ENCODE data around the gene TIMM44.
"Not testable (repeated sequence)": the region's sequence is repeated elsewhere in the genome, so short reads cannot be mapped to it uniquely, and the experiment has no call there.

TIMM44 gene

DNA sequence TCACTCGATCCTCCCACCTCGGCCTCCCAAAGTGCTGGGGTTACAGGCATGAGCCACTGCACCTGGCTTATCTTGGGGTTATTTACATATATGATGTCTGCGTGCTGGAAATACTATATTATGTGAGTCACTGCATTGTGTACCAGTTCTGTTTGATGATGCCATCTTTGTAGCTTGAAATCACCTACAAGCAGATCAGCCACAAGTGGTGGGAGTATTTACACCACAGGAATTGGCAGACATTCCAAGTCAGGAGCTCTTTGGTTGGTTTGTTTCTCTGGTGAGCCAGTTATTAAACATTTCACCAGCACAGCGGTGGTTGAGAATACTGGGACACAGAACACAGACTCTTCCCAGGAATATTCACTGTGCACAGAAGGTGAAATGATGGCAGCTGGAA is 4.5 kb upstream of the TIMM44 start:
- no peak for DNase-seq (ENCODE audit: low read depth)

DNA sequence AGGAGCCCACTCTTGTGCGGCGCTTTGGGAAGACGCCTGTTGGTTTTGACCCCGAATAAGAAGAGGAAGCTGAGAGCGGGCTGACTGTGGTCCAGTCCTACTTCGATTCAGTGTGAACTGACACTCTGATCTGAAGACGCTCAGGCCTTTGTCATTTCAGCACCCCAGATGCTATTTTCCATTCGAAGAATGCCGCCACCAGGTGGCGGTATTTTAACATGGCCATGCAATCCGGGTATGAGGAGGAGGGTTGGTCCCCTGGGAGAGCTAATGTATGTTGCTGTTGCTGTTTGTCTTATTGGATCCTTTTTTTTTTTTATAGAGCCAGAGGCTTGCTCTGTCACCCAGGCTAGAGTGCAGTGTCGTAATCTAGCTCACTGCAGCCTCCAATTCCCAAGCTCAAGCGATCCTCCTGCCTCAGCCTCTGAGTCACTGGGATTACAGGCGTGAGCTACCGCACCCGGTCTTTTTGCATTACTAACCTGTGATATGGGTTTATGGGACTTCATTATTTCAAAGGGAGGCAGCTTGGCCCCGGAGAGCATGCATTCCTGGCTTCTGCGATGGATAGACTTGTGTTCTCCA is 803 bp upstream of the TIMM44 start:
- peak; percentile 77 for DNase-seq (ENCODE audit: low read depth)

DNA sequence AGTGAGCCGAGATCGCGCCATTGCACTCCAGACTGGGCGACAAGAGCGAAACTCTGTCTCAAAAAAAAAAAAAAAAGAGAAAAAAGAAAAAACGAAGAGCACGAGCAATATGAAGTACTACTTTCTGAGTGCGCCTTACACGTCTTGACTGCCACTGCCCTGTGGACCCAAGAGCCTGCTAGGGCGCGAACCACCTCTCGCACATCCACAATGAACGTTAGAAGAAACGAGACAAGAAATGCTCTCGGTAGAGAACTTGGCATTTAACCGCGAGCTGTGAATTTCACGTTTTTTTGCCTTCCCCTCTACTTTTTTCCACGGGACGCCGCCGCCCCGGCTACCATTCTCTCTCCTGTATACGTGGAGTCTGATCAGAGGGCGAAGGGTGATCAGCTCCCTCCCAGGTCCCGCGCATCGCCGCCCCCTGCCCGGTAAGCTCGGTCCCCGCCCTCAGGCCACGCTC is 454 bp downstream of the TIMM44 start:
- DNase-seq (ENCODE audit: low read depth), result no peak

DNA sequence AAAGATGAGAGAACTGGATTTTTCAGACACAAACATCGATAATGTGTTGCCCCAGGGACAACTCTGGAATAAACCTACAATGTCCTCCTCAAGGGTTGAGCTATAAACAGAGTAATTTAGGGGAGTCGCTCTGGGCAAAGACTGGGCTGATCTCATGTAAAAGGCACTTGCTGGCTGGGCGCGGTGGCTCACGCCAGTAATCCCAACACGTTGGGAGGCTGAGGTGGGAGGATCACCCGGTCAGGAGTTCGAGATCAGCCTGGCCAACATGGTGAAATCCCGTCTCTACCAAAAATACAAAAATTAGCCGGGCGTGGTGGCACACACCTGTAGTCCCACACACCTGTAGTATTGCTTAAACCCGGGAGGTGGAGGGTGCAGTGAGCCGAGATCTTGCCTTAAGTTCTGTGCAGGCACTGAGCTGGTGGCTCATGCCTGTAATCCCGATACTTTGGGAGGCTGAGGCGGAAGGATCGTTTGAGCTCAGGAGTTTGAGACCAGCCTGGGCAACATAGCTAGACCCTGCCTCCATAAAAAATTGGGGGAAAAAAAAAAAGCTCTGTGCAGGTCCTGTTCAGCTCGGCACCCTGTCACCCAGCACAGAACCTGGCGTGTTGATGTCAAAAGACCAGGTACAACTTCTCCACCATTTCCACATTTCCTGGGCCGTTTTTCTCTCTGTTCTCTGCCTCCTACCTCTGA is 1.4 kb downstream of the TIMM44 start:
- no peak for DNase-seq (ENCODE audit: low read depth)

DNA sequence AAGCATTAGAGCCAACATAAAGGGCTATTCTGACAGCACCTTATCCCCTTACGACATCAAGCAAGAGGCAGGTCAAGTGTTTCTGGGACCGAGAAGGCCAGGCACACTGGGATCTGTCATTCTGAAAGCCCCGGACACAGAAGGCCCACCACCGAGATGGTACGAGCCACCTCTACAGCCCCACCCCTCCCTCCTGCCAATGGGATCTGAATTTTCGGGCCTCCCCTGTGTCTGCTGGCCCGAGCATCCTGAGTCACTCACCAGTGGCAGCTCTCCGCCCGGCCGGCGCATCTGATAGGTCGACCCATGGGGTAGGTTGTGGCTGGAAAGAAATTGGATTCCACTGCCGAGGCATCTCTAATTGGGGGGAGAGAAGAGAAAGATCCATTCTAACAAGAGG is 2.6 kb downstream of the TIMM44 start:
- DNase-seq (ENCODE audit: low read depth), result no peak

DNA sequence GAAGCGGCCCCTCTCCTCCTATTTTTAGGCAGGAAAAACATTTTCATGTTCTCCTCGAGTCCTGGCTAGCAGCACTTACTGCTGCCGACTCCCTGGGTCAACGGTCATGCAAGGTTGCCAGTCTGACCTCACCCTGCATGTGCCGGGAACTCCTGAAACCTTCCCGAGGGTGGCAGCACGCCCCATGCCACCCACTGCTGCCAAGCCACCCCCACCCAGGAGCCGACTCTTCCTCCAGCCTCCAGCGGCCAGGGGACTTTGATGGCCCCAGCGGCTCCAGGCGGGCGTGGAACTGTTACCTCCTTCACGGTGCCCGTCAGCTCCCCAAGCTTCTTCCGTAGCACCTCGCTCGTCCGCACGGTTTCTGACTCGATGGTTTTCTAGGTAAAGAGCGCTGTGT is 8.7 kb downstream of the TIMM44 start:
- no peak for DNase-seq (ENCODE audit: low read depth)

DNA sequence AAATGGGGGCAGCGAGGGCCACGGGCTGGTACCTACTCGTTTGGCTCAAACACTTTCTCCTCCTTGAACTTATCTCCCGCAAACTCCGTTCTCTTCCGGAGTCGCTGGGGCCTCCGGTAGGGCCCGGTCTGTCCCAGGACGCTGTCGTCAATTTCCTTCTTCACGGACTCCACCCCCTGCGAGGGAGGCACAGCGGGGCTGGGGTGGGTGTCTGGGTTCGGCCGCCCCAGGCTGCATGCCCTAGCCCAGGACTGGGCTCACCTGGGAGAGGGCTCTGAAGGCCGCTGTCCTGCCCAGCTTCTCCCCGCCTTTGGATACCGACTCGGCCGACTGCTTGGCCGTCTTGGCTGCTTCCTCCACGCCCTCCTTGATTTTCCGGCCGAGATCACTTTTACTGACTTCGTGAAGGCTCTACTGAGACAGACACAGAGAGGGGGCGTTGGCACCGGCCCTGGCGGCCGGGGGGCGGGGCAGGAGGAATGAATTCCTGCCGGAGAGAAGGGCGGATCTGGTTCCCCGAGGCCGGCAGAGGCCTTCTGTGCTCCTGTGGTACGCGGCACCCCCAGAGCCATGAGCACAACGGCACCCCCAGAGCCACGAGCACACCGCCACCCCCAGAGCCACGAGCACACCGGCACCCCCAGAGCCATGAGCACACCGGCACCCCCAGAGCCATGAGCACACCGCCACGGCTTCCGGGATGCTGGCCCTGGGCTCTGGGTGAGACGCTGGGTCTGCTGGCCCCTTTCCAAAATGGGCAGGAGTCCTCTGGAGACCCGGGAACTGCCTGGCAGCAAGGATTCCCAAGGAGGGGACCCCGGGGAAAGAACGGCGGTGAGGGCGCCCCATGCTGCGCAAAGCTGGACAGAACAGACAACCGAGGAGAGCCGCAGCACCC is 9.4 kb downstream of the TIMM44 start:
- DNase-seq (ENCODE audit: low read depth), result no peak

DNA sequence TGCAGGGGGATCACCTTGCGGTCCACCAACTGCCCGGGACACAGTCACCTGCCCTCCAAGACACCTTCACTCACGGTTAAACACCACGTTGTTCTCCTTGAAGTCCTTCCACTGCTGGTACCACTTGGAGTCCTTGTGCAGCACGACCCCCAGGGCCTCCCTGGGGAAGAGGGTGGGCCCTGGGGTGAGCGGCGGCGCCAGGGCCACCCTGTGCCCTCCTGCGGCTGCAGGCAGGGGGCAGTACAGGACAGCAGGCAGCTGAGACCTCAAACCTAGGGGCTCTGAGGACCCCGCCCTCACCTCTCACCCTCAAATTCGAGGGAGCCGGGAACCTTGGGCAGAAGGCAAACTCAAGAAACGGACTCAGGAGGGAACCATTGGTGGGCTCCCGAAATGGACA is 10.1 kb downstream of the TIMM44 start:
- no peak for DNase-seq (ENCODE audit: low read depth)

DNA sequence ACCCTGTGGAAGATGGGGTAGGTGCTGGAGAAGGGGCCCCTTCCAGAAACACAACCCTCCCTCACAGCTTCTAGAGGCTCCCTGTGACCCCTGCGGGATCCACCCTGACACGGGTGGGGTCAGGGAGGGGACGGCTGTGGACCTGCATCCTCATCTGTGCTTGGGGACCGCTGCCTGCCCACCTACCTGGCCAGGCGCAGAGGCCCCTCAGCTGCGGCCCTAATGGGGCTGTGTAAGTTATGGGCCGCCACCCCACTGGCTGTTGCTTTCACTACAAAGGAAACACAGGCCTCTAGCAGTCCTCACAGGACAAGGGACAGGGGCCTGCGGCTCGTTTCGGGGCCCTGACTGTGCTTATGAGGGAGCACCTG is 10.6 kb downstream of the TIMM44 start:
- no peak for DNase-seq (ENCODE audit: low read depth)

DNA sequence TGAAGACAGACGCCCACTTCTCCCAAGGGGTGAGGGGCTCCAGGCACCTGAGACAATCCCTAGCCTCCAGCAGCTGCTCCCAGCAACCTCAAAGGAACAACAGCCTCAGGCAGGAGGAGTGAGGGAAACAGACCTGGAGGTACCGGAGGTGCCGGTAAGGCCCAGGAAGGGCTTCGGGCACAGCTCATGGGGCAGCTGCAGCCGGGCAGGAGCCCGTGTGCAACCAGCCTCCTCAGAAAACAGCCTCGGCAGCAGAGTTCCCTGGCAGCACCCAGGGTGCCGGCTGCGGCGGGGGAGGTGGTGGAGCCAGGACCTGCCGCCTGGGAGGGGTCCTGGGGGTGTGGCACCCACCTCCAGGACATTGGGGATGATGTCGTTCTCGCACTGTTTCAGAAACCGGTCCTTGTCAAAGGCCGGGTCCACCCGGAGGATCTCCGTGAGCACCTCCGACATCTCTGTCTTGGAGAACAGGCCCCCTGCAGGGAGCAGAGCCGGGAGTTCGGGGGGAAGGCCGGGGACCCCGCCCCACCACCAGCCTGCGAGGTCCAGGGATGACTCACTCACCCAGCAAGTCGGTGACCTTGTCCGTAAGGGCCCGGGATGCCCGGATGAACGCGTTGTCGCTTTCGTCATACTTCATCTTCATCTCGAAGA is 11.1 kb downstream of the TIMM44 start:
- DNase-seq (ENCODE audit: low read depth), result no peak

DNA sequence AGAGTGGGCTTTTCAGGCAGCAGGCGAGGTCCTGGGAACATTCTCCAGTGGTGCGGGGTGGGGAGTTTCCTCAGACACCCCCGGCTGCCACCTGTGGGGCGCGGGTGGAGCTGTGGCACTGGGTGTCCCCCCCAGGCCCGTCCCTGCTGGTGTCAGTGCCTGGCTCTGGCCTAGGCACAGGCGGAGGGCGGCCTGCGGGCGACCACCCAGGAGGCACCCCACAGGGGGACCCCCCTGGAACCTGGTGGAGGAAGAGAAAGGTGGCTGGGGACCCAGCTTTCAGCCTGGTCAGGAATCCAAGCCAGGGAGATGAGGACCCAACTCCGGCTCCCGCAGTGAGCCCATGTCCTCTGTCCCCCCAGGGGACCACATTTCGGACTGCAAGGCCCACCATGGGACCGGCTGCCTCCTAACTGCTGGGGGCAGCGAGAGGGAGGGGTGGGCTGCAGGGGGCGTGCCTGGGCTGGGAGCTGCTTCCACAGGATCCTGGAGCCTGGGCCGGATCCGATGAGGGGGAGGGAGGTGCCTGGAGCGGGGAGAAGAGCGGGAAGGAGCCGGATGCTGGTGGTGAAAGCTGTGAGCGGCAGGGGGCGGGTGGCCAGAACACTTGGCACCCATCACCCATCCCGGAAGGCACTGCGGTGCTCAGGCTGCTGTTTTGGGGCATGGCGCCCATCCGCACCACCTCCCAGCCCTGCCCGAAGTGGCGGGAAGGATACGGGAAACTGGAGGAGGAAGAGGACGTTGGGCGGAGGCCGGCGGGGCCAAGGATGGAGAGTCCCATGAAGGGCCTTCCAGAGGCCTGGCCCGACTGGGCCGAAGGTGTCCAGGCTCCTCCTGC is 12.0 kb downstream of the TIMM44 start:
- no peak for DNase-seq (ENCODE audit: low read depth)

DNA sequence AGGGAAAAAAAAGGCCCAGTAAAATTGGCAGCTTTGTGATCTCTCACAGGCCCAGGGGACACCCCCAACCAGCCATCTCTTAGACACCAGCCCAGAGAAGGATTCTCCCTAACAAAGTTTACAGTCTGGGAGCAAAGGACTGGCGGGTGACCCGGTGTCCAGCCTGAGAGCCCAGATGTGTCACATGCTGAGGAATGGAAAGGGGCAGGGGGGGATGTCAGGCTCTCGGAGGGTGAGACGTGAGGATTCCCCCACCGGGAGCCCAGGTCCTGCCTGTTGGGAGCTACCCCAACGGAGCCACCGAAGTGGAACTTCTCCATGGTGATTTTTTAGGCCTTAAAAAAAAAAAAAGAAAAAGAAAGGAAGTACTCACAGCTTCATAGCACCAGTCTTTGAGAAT is 12.7 kb downstream of the TIMM44 start:
- DNase-seq (ENCODE audit: low read depth), result no peak

DNA sequence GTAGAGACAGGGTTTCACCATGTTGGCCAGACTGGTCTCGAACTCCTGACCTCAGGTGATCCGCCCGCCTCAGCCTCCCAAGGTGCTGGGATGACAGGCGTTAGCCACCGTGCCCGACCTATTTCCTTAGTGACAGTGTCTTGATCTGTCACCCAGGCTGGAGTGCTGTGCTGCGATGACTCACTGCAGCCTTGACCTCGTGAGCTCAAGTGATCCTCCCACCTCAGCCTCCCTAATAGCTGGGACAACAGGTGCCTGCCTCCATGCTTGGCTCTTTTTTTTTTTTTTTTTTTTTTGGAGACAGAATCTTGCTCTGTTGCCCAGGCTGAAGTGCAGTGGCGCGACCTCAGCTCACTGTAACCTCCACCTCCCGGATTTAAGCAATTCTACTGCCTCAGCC is 13.4 kb downstream of the TIMM44 start:
- DNase-seq (ENCODE audit: low read depth), result not testable (repeated sequence)

DNA sequence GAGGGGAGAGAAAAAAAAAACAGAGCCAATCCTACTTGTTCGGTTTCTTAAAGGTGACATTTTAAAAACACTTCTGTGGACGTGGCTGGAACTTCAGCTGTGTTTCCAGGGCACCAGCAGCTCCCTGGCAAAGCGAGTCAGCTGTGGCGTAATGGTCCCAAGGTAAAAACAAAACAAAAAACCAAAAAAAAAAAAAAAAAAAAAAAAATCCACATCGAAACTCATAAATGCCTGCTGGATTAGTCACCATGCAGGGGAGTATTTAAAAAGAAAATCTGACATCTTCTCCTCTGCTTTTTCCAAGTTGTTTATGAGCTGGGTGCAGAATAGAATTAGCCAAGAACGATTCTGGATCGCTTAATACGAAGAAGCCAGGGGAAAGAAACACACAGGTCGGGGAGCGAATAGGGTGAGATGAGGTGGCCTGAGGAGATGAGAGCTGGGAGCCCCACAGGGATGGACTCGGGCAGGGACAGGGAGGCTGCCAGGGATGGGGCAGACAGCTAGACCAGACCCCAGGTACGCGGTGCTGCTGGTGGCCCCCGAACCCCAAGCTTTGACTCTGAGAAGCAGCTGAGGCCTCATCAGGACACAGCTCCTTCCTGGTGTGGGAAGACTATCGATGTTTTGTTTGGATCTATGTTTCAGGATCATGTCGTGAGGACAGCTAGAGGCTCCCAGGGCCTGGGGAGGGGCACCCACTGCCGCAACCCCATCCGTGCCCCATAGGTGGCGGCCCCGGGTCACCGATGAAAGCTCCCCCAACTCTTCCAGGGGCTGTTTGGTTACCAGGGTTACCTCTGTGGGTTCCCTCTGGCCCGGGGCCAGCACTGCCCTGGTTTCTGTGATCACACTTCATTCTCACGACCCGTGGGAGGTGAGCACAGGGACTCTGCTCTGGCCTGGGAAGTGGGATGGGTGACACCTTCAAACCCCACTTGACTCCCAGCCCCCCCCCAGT is 14.4 kb downstream of the TIMM44 start:
- peak; percentile 53 for DNase-seq (ENCODE audit: low read depth)

DNA sequence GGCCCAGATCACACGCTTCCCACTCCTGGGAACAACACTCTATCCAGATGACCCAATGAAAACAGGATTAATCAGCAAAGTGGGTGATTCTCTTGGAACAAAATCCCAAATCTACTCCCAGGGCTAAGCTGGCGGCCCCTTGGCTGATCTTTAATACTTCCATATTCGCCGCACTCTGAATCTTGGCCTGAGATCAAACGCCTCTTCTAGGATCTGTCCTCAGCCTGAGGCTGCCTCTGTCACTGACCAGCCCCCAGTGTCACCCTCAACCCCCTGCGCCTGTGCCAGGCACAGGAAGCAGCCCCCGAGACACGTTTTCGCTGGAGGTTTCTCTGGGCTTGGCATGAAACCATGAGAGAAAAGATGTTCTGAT is 15.1 kb downstream of the TIMM44 start:
- no peak for DNase-seq (ENCODE audit: low read depth)

DNA sequence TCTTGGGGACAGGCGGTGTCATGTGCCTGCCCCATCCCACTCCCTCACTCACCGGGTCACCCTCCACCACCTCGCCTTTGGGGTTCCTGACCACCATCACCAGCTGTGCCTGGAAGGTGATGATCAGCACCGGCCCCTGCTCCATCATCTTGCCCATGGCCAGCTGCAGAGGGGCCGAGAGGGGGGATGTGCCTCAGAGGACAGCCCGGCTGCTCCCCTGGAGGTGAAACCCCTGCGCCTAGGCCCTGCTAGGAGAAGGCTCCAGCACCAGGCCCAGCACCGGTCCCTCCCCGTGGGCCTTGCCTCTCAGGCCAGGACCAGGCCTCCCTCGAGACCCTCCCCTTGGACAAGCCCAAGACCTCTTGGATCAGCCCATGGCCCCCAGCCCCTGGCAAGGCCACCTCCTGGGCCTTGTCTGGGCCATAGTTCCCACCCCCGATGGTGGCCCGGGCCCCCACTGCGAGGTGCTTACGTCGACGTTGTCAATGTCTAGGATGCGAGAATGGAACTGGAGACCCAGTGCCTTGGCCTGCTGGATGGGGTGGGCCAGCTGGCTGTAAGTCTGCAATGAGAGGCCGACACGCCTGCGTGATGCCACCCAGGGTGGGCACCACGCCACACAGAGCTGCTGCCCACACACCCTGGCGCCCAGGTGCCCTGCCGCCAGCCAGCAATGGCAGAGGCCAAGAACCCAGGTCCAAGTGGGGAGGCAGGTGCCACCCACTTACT is 15.7 kb downstream of the TIMM44 start:
- no peak for DNase-seq (ENCODE audit: low read depth)

DNA sequence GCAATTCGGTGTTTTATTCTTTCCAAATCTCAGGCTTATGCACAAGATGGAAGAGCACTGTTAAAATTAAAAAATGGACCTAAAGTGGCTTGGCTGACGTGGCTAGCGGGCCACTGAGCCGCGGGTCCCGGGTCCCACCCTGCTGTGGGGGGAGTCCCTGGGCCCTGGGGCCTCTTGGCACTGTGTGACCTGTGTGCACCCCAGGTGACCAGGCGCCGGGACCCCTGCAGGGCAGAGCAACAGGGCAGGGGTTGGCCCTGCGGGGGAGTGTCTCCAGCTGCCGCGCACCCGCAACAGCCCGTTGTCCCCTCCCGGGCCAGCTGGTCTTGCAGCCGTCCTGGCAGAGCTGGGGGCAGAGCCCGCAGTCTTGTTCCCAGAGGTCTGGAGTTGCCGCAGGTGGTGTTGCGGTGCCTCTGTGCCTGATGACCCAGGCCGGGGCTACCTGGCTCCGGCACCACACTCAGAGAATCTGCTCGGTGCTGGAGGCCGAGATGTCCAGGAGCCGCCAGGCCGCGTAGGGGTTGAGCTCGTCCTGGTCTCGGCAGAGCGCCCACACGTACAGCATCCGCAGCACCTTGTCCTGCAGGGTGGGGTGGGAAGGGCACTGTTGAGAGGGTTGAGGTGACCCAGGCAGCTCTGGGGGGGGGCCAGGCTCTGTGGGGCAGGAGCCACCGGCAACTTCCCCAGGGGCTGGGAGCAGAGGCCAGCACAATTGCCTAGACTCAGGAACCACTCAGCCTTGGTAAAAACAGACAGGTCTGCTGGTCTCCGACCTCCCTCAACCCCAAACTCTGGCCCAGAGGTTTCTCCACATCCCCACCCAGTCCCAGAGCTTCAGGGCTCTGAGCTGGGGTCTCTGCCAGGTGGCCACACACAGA is 16.5 kb downstream of the TIMM44 start:
- DNase-seq (ENCODE audit: low read depth), result no peak

DNA sequence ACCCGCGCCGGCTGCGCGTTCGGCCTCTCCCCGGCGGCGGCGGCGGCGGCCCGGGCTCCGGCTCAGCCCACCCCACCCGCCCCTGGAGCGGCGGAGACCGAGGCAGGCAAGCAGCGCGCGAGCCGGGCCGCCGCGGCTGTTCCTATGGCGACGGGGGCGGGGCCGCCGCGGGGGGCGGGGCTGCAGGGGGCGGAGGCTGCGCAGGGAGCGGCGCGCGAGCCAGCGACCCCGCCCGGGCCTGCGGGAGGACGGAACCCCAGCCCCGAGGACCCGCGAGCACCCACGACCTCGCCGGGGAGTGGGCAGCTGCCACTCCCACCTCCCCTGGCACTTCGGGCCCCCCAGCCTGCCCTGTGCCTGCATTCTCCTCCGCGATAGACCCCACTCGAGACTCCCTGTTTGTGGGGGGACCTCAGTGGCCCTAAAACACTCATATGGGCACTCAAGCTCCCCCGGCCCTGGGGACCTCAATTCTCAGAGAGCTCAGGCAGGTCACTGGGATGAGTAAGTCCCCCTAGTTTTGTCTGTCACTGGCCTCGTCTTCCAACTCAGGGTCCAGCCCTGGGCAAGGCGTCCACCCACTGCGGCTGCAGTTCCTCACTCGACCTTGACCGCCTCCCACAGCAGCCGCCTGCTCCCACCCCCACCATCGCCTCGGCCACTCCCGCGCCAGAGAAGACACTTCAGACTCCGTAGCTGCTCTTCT is 17.3 kb downstream of the TIMM44 start, which contains the start of gene CTXN1:
Gene CTXN1 (minus strand): TSS at position 115 of the 706 bp plus-strand sequence. CDS start 597 bp downstream, outside the sequence.
- DNase-seq (ENCODE audit: low read depth), result peak; percentile 73

All from activated T-helper 9 cell treated with anti-CD3 and anti-CD28 coated beads, Interleukin-2, amount 50 U/mL, for 16 hours (primary cell).